Nephron progenitor cell (in vitro differentiated cells): ENCODE measurements around the gene TTPAL.

ENCODE experiments used
- DNase-seq: peaks from one replicate; pipeline ENCODE4 v3.0.0; 2021
- H3K27ac Mint-ChIP-seq: 2 replicates; pipeline ENCODE4 v1.8.0; 2021; ENCODE audit warnings: mild to moderate bottlenecking, moderate library complexity, mixed read lengths
- H3K27me3 Mint-ChIP-seq: 2 replicates; pipeline ENCODE4 v1.8.0; 2021; ENCODE audit warnings: mild to moderate bottlenecking, low read depth, mixed read lengths; ENCODE audit not compliant: poor library complexity
- H3K36me3 Mint-ChIP-seq: 2 replicates; pipeline ENCODE4 v1.8.0; 2021; ENCODE audit warnings: low read depth, mixed read lengths
- H3K4me1 Mint-ChIP-seq: 2 replicates; pipeline ENCODE4 v1.8.0; 2021; ENCODE audit warnings: mixed read lengths
- H3K4me3 Mint-ChIP-seq: 2 replicates; pipeline ENCODE4 v1.8.0; 2021; ENCODE audit warnings: mild to moderate bottlenecking, moderate library complexity, mixed read lengths
- H3K9me3 Mint-ChIP-seq: 2 replicates; pipeline ENCODE4 v1.8.0; 2021; ENCODE audit warnings: mild to moderate bottlenecking, moderate library complexity, mixed read lengths
- CTCF ChIP-seq: fragments of 200-600 bp; sonication (generic); IDR thresholded peaks from 2 replicates; pipeline ENCODE4 v1.5.0; 2021; ENCODE audit warnings: antibody characterized with exemption

The TTPAL gene

DNA sequence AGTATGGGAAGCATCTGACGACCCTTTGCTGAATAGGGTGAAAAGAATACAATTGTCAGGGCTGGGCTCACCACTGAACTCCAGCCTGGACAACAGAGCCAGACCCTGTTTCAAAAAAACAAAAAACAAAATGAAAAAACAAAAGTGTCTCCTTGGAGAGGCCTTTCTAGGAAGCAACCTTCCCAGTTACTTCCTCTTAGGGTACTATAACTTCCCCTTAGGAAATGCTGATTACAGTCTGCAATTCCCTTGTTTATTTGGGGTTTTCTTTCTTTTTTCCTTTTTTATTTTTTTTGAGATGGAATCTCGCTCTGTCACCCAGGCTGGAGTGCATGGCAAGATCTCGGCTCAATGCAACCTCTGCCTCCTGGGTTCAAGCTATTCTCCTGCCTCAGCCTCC is 20.5 kb upstream of the TTPAL start:
- no peak for DNase-seq
- Mint-ChIP-seq H3K36me3 (no peaks in the 10 kb centered on the region), H3K27ac (no peak overlapping the region), H3K4me1 (no peaks in the 10 kb centered on the region), H3K27me3 (no peaks in the 10 kb centered on the region), H3K4me3 (no peak overlapping the region), H3K9me3 (no peaks in the 10 kb centered on the region)
- no peak for TF ChIP-seq CTCF

GRCh38 chr20:44456611-44457010 is 19.1 kb upstream of the TTPAL start:
- Mint-ChIP-seq H3K9me3 (no peaks in the 10 kb centered on the region), H3K27me3 (peaks cover 4% of the 10 kb centered on the region), H3K36me3 (no peaks in the 10 kb centered on the region), H3K4me1 (no peaks in the 10 kb centered on the region), H3K27ac (no peak overlapping the region), H3K4me3 (no peak overlapping the region)
- TF ChIP-seq CTCF: no peak
- DNase-seq: no peak

GRCh38 chr20:44457016-44457415 is 18.7 kb upstream of the TTPAL start:
- H3K4me3 Mint-ChIP-seq: no peak overlapping the region
- no peak for DNase-seq
- no peaks in the 10 kb centered on the region for H3K36me3 Mint-ChIP-seq
- no peak overlapping the region for H3K27ac Mint-ChIP-seq
- no peaks in the 10 kb centered on the region for H3K9me3 Mint-ChIP-seq
- H3K4me1 Mint-ChIP-seq: no peaks in the 10 kb centered on the region
- peaks cover 4% of the 10 kb centered on the region for H3K27me3 Mint-ChIP-seq
- no peak for TF ChIP-seq CTCF

GRCh38 chr20:44459271-44459670 is 16.4 kb upstream of the TTPAL start:
- Mint-ChIP-seq H3K27ac (no peak overlapping the region), H3K4me3 (no peak overlapping the region), H3K27me3 (peaks cover 8% of the 10 kb centered on the region), H3K4me1 (no peaks in the 10 kb centered on the region), H3K9me3 (no peaks in the 10 kb centered on the region), H3K36me3 (no peaks in the 10 kb centered on the region)
- no peak for TF ChIP-seq CTCF
- DNase-seq: no peak

- Mint-ChIP-seq H3K4me1 (no peaks in the 10 kb centered on the region), H3K9me3 (no peaks in the 10 kb centered on the region), H3K36me3 (no peaks in the 10 kb centered on the region), H3K27me3 (peaks cover 9% of the 10 kb centered on the region), H3K4me3 (no peak overlapping the region), H3K27ac (no peak overlapping the region)
- TF ChIP-seq CTCF: peak; percentile 21
- DNase-seq: no peak
Measured at GRCh38 chr20:44460795-44461141, 14.9 kb upstream of the TTPAL start.

GRCh38 chr20:44461142-44461802 is 14.4 kb upstream of the TTPAL start:
- H3K9me3 Mint-ChIP-seq: no peaks in the 10 kb centered on the region
- H3K27ac Mint-ChIP-seq: no peak overlapping the region
- no peaks in the 10 kb centered on the region for H3K36me3 Mint-ChIP-seq
- H3K4me3 Mint-ChIP-seq: no peak overlapping the region
- H3K27me3 Mint-ChIP-seq: peaks cover 13% of the 10 kb centered on the region
- TF ChIP-seq CTCF: peak; percentile 0
- DNase-seq: no peak
- no peaks in the 10 kb centered on the region for H3K4me1 Mint-ChIP-seq
